ENCODE data around the gene HMGB4. TPM values are rescaled to one million over a fixed set of nuclear protein-coding genes. Genes with fewer than 3 reads are reported as not detected.

Gene HMGB4
- total RNA-seq, 4 donors from 2014 or later = not detected

DNA sequence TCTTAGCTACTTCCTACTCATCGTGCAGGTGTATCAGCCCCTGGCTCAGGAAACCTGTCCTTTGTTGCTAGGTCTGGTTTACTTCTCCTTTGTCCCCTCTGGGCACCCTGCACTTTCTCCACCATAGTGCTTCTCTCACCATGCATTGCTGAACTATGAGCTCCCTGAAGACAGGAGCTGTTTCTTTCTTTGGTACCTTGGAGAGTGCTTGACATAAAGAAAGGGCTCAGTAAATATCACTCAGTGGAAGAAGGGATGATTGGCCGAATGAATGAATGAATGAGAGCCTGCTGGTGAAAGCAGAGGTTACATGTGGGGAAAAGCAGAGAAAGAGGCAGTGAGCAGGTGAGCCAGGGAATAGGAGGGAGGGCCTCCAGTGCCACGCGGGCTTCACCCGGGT is 9.8 kb upstream of the HMGB4 start:
- TF ChIP-seq, protein P1, sequence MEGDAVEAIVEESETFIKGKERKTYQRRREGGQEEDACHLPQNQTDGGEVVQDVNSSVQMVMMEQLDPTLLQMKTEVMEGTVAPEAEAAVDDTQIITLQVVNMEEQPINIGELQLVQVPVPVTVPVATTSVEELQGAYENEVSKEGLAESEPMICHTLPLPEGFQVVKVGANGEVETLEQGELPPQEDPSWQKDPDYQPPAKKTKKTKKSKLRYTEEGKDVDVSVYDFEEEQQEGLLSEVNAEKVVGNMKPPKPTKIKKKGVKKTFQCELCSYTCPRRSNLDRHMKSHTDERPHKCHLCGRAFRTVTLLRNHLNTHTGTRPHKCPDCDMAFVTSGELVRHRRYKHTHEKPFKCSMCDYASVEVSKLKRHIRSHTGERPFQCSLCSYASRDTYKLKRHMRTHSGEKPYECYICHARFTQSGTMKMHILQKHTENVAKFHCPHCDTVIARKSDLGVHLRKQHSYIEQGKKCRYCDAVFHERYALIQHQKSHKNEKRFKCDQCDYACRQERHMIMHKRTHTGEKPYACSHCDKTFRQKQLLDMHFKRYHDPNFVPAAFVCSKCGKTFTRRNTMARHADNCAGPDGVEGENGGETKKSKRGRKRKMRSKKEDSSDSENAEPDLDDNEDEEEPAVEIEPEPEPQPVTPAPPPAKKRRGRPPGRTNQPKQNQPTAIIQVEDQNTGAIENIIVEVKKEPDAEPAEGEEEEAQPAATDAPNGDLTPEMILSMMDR (IDR thresholded peaks at IDR 0.05; ENCODE audit: low read depth) = no peak

- TF ChIP-seq, protein P1 (IDR thresholded peaks at IDR 0.05; ENCODE audit: low read depth) = no peak
Measured at GRCh38 chr1:33860671-33861070, 3.2 kb upstream of the HMGB4 start.

GRCh38 chr1:33864460-33865389 is 846 bp downstream of the HMGB4 start:
- TF ChIP-seq, protein P1 (IDR thresholded peaks at IDR 0.05; ENCODE audit: low read depth) = no peak

- TF ChIP-seq, protein P1 (IDR thresholded peaks at IDR 0.05; ENCODE audit: low read depth) = no peak
Measured at GRCh38 chr1:33866281-33866680, 2.4 kb downstream of the HMGB4 start.

- TF ChIP-seq, protein P1 (IDR thresholded peaks at IDR 0.05; ENCODE audit: low read depth) = no peak
Measured at GRCh38 chr1:33867684-33868083, 3.8 kb downstream of the HMGB4 start.

- TF ChIP-seq, protein P1 (IDR thresholded peaks at IDR 0.05; ENCODE audit: low read depth) = no peak
Measured at GRCh38 chr1:33872275-33872674, 8.4 kb downstream of the HMGB4 start.

- TF ChIP-seq, protein P1 (IDR thresholded peaks at IDR 0.05; ENCODE audit: low read depth) = no peak
Measured at GRCh38 chr1:33872683-33873082, 8.8 kb downstream of the HMGB4 start.

Measured in subcutaneous adipose tissue (tissue), 4 donors.